ENCODE data around the gene TLCD5.

TLCD5 gene

DNA sequence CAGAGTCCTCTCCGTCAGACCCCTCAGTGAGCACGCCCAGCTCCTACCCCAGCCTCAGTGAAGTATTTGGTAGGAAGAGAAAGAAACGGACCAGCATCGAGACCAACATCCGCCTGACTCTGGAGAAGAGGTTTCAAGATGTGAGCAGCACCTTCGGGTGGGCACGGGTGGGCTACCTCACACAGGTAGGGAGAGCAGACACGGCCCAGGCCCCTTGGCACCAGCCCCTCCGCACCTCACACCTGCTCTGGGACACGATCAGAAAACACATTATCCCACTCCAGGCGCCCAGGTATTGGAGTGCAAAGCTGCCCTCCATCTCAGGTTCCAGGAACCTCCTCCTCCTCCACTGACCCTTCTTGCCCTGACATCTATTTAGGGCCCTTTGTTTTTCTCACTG, 17.6 kb upstream of the TLCD5 start:
- Histone ChIP-seq H3K4me1 (ENCODE audit: control insufficient read depth, insufficient read depth, low read length, poor library complexity, severe bottlenecking) (peaks cover 17% of the 10 kb centered on the region), H3K27ac (ENCODE audit: low read depth, low read length, severe bottlenecking) (no peak overlapping the region), H3K9me3 (ENCODE audit: control insufficient read depth, low read length) (no peaks in the 10 kb centered on the region), H3K4me3 (ENCODE audit: extremely low read depth, insufficient read depth, low read length, poor library complexity, severe bottlenecking) (no peak overlapping the region), H3K36me3 (ENCODE audit: control insufficient read depth, insufficient read depth, low read length) (no peaks in the 10 kb centered on the region)
- WGBS, 2 experiments (ENCODE audit: insufficient coverage in 2 of 2) = 82 to 94% methylated on average over 6 to 10 of the region's 11 CpGs

GRCh38 chr11:120308081-120308480, 17.0 kb upstream of the TLCD5 start:
- 91 to 93% methylated on average over 5 to 7 of the region's 7 CpGs for WGBS, 2 experiments (ENCODE audit: insufficient coverage in 2 of 2)
- no peaks in the 10 kb centered on the region for H3K9me3 ChIP-seq (ENCODE audit: control insufficient read depth, low read length)
- H3K27ac ChIP-seq (ENCODE audit: low read depth, low read length, severe bottlenecking) = no peak overlapping the region

GRCh38 chr11:120310870-120311269, 14.2 kb upstream of the TLCD5 start:
- H3K4me1 ChIP-seq (ENCODE audit: control insufficient read depth, insufficient read depth, low read length, poor library complexity, severe bottlenecking) = peaks cover 9% of the 10 kb centered on the region
- H3K4me3 ChIP-seq (ENCODE audit: extremely low read depth, insufficient read depth, low read length, poor library complexity, severe bottlenecking) = no peak overlapping the region
- 74 to 76% methylated on average over 3 of the region's 3 CpGs for WGBS, 2 experiments (ENCODE audit: insufficient coverage in 2 of 2)
- no peaks in the 10 kb centered on the region for H3K9me3 ChIP-seq (ENCODE audit: control insufficient read depth, low read length)
- no peak overlapping the region for H3K27ac ChIP-seq (ENCODE audit: low read depth, low read length, severe bottlenecking)
- H3K36me3 ChIP-seq (ENCODE audit: control insufficient read depth, insufficient read depth, low read length) = no peaks in the 10 kb centered on the region

More at GRCh38 chr11:120308081-120308480, 17.0 kb upstream of the TLCD5 start:
- Histone ChIP-seq H3K4me1 (ENCODE audit: control insufficient read depth, insufficient read depth, low read length, poor library complexity, severe bottlenecking) (peaks cover 17% of the 10 kb centered on the region), H3K4me3 (ENCODE audit: extremely low read depth, insufficient read depth, low read length, poor library complexity, severe bottlenecking) (no peak overlapping the region), H3K36me3 (ENCODE audit: control insufficient read depth, insufficient read depth, low read length) (no peaks in the 10 kb centered on the region)

DNA sequence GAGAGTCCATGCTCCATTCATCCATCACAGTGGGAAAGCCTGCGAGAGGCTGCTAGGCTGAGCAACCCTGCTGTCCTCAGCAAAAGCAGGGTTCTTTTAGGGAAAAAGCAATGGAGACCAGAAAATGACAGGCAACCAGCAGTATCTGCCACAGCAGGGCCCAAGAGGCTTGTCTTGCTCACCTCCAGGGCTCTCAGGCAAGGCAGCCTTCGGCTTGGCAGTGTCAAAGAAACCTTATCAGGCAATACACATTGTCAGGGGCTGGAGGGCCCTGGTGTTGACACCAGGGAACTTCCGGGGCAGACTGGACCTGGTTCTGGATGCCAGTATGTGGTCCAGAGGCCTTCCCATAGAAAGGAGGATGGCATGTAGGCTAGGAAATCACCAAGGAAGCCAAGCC, 10.2 kb upstream of the TLCD5 start:
- H3K4me1 ChIP-seq (ENCODE audit: control insufficient read depth, insufficient read depth, low read length, poor library complexity, severe bottlenecking) = peaks cover 12% of the 10 kb centered on the region
- 86 to 87% methylated on average over 3 of the region's 3 CpGs for WGBS, 2 experiments (ENCODE audit: insufficient coverage in 2 of 2)
- H3K4me3 ChIP-seq (ENCODE audit: extremely low read depth, insufficient read depth, low read length, poor library complexity, severe bottlenecking) = no peak overlapping the region
- no peaks in the 10 kb centered on the region for H3K9me3 ChIP-seq (ENCODE audit: control insufficient read depth, low read length)
- H3K27ac ChIP-seq (ENCODE audit: low read depth, low read length, severe bottlenecking) = no peak overlapping the region
- no peaks in the 10 kb centered on the region for H3K36me3 ChIP-seq (ENCODE audit: control insufficient read depth, insufficient read depth, low read length)

DNA sequence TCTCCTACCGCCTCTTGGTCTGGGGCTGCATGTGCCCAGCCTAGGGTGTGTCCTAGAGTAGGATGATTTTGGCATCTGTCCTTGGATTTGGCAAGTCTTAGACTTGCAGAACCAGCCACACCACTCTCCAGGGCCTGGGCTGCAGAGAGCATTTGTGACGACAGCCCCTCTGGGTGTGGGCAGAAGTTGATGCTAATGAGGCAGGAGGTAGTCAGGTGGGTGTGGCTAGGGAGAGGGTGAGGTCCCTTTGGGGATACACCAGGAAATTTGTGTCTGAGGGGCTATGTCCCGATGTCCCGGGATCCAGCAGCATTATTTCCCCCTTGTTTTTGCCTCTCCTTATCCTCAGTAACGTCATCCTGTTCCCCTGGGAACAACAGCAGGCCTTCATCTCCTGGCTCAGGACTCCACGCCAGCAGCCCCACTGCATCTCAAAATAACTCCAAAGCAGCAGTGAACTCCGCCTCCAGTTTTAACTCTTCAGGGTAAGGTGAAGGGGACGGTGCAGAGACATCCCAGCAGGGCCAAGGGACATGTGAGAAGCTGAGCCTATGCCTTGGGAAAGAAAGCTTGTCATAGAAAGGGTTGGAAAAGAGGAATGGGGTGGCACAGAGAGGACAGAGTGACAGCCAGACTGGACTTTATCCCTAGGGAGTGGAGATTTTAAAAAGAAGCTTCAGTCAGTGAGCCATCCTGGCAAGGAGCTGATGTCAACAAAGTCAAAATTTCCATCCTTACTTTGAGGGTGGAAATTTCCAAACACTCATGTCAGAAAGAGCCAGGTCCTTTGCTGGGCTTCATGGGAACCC, 8.0 kb upstream of the TLCD5 start:
- Histone ChIP-seq H3K9me3 (ENCODE audit: control insufficient read depth, low read length) (no peaks in the 10 kb centered on the region), H3K27ac (ENCODE audit: low read depth, low read length, severe bottlenecking) (no peak overlapping the region), H3K4me3 (ENCODE audit: extremely low read depth, insufficient read depth, low read length, poor library complexity, severe bottlenecking) (no peak overlapping the region), H3K36me3 (ENCODE audit: control insufficient read depth, insufficient read depth, low read length) (no peaks in the 10 kb centered on the region), H3K4me1 (ENCODE audit: control insufficient read depth, insufficient read depth, low read length, poor library complexity, severe bottlenecking) (peaks cover 10% of the 10 kb centered on the region)
- WGBS, 2 experiments (ENCODE audit: insufficient coverage in 2 of 2) = 43 to 44% methylated on average over 5 to 7 of the region's 8 CpGs

DNA sequence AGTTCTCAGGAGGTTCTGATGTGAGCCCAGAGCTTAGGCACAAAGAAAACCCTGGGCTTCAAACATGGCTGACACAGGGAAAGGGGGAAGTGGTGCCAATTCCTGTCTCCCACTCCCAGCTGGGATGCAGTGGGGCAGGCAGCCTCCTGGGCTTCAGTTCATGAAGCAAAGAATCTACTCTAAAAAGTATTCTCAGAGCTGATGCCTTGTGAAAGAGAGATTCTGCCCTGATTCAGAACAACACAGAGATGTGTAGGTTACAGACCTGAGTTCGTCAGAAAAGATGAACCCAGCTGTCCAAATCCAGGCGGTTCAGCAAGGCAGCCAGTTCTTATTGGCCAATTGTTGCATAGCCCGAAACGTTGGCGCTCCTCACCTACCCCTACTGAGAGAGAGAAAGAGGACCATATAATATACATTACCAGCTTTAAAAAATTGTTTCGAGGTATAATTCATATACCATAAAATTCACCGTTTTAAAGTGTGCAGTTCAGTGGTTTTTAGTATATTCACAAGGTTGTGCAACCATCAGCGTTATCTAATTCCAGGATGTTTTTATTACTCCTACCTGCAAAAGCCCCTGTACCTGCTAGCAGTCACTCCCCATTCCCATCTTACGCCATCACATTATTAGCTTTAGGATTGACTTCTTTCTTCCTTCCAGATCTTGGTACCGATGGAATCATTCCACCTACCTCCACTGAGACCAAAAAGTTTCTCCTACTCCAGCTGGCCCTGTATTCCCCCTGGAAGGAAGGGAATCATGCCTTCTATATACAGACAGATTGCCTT, 7.2 kb upstream of the TLCD5 start:
- peaks cover 10% of the 10 kb centered on the region for H3K4me1 ChIP-seq (ENCODE audit: control insufficient read depth, insufficient read depth, low read length, poor library complexity, severe bottlenecking)
- no peak overlapping the region for H3K4me3 ChIP-seq (ENCODE audit: extremely low read depth, insufficient read depth, low read length, poor library complexity, severe bottlenecking)
- H3K9me3 ChIP-seq (ENCODE audit: control insufficient read depth, low read length) = no peaks in the 10 kb centered on the region
- 88 to 93% methylated on average over 3 to 4 of the region's 10 CpGs for WGBS, 2 experiments (ENCODE audit: insufficient coverage in 2 of 2)
- no peaks in the 10 kb centered on the region for H3K36me3 ChIP-seq (ENCODE audit: control insufficient read depth, insufficient read depth, low read length)
- H3K27ac ChIP-seq (ENCODE audit: low read depth, low read length, severe bottlenecking) = no peak overlapping the region

DNA sequence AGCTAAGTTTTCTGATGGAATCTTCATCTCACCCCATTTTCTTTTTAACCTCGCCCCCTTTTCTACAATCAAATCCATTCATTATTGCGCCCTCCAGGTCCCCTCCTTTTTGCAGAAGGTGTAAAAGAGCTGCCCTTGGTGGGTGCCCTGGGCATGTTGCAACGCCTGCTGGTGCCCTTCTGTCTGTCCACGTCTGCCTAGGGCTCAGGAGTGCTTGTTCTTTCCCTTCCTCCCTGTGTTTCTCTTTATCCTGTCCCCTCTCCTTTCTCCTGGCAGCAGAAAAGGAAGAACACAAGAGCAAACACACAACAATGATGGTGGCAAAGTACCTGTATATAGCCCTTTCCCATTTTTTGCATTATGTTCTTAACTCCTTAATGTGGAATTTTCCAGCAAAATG, 6.2 kb upstream of the TLCD5 start:
- Histone ChIP-seq H3K27ac (ENCODE audit: low read depth, low read length, severe bottlenecking) (no peak overlapping the region), H3K9me3 (ENCODE audit: control insufficient read depth, low read length) (no peaks in the 10 kb centered on the region), H3K4me3 (ENCODE audit: extremely low read depth, insufficient read depth, low read length, poor library complexity, severe bottlenecking) (no peak overlapping the region), H3K36me3 (ENCODE audit: control insufficient read depth, insufficient read depth, low read length) (no peaks in the 10 kb centered on the region), H3K4me1 (ENCODE audit: control insufficient read depth, insufficient read depth, low read length, poor library complexity, severe bottlenecking) (peaks cover 10% of the 10 kb centered on the region)
- 85 to 87% methylated on average over 4 of the region's 4 CpGs for WGBS, 2 experiments (ENCODE audit: insufficient coverage in 2 of 2)

DNA sequence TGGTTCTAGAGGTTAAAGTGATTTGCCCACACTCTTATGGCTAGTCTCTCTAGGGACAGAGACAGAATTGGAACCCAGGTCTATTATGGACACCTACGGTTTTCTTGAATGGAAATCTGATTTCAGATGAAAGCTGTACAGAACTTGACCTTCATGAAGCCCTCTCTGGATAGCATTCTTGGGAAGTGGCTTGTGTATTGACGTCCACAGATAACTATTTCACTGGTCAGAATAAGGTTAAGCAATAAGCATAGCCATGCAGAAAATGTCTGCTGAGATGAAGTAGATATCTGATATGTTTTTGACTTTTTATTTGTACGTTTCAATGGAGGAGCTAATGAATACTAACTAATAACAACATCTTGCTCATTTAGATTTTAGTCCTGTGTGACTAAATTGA, 1.1 kb downstream of the TLCD5 start:
- Histone ChIP-seq H3K27ac (ENCODE audit: low read depth, low read length, severe bottlenecking) (no peak overlapping the region), H3K4me3 (ENCODE audit: extremely low read depth, insufficient read depth, low read length, poor library complexity, severe bottlenecking) (peak overlapping the region; percentile 73), H3K36me3 (ENCODE audit: control insufficient read depth, insufficient read depth, low read length) (peaks cover 30% of the 10 kb centered on the region), H3K9me3 (ENCODE audit: control insufficient read depth, low read length) (no peaks in the 10 kb centered on the region), H3K4me1 (ENCODE audit: control insufficient read depth, insufficient read depth, low read length, poor library complexity, severe bottlenecking) (peaks cover 34% of the 10 kb centered on the region)
- 80 to 100% methylated on average over 1 to 2 of the region's 3 CpGs for WGBS, 2 experiments (ENCODE audit: insufficient coverage in 2 of 2)

DNA sequence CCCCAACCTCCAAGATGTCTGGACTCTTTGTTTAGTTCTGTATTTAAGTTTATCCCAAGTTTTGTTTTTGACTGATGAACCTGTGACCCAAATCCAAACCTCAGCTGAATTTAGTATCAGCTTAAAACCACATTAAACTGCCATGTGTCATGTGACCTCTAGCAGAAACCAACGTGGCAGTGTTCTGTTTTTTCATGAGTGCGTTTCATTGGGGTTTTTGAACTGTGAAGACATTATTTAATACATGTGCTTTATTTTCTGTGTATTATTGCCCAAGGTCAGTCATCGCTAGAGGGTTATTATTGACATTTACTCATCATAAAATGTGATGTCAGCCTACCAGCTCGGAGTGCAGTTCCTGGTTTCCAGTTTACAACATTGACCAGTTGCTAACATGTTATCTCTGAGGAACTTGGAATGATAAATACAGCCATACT, 1.8 kb downstream of the TLCD5 start:
- 100% methylated on average over 1 of the region's 4 CpGs; no CpG with 5 or more reads in 1 of the 2 experiments for WGBS, 2 experiments (ENCODE audit: insufficient coverage in 2 of 2)
- Histone ChIP-seq H3K9me3 (ENCODE audit: control insufficient read depth, low read length) (no peaks in the 10 kb centered on the region), H3K36me3 (ENCODE audit: control insufficient read depth, insufficient read depth, low read length) (peaks cover 31% of the 10 kb centered on the region), H3K4me3 (ENCODE audit: extremely low read depth, insufficient read depth, low read length, poor library complexity, severe bottlenecking) (no peak overlapping the region), H3K27ac (ENCODE audit: low read depth, low read length, severe bottlenecking) (no peak overlapping the region), H3K4me1 (ENCODE audit: control insufficient read depth, insufficient read depth, low read length, poor library complexity, severe bottlenecking) (peaks cover 39% of the 10 kb centered on the region)

DNA sequence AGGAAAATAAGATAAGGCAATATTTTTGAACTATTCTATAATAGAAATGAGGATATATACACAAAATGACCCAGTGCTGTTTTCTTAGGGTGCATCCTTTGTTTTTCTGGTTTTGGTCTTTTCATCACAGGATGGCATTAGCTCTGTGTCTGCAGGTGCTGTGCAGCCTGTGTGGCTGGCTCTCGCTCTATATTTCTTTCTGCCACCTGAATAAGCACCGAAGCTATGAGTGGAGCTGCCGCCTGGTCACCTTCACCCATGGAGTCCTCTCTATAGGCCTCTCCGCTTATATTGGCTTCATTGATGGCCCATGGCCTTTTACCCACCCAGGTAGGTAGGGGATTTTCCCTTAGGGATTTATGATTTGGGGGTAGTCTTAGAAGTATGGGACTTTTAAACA, 2.2 kb downstream of the TLCD5 start:
- H3K4me1 ChIP-seq (ENCODE audit: control insufficient read depth, insufficient read depth, low read length, poor library complexity, severe bottlenecking) = peaks cover 44% of the 10 kb centered on the region
- whole genome bisulfite sequencing, 2 experiments (ENCODE audit: insufficient coverage in 2 of 2) = 100% methylated on average over 2 of the region's 4 CpGs
- no peak overlapping the region for H3K4me3 ChIP-seq (ENCODE audit: extremely low read depth, insufficient read depth, low read length, poor library complexity, severe bottlenecking)
- H3K36me3 ChIP-seq (ENCODE audit: control insufficient read depth, insufficient read depth, low read length) = peaks cover 31% of the 10 kb centered on the region
- no peaks in the 10 kb centered on the region for H3K9me3 ChIP-seq (ENCODE audit: control insufficient read depth, low read length)
- no peak overlapping the region for H3K27ac ChIP-seq (ENCODE audit: low read depth, low read length, severe bottlenecking)

- H3K36me3 ChIP-seq (ENCODE audit: control insufficient read depth, insufficient read depth, low read length) = peaks cover 34% of the 10 kb centered on the region
- WGBS, 2 experiments (ENCODE audit: insufficient coverage in 2 of 2) = 67 to 87% methylated on average over 2 of the region's 3 CpGs
- H3K27ac ChIP-seq (ENCODE audit: low read depth, low read length, severe bottlenecking) = no peak overlapping the region
- no peak overlapping the region for H3K4me3 ChIP-seq (ENCODE audit: extremely low read depth, insufficient read depth, low read length, poor library complexity, severe bottlenecking)
- H3K4me1 ChIP-seq (ENCODE audit: control insufficient read depth, insufficient read depth, low read length, poor library complexity, severe bottlenecking) = peaks cover 44% of the 10 kb centered on the region
- H3K9me3 ChIP-seq (ENCODE audit: control insufficient read depth, low read length) = no peaks in the 10 kb centered on the region
These were observed 4.5 kb downstream of the TLCD5 start for GRCh38 chr11:120329556-120329955.
